Stimulated activated CD4-positive, alpha-beta T cell treated with anti-CD3 and anti-CD28 coated beads, Interleukin-1b, Interleukin-23, amount 100 ng/mL, for 48 hours (primary cell): Measurements from ENCODE around the gene RAVER1.

Experiments
- DNase-seq: peaks from one replicate; pipeline ENCODE4 v3.0.0-alpha.2; 2020

RAVER1 gene

DNA sequence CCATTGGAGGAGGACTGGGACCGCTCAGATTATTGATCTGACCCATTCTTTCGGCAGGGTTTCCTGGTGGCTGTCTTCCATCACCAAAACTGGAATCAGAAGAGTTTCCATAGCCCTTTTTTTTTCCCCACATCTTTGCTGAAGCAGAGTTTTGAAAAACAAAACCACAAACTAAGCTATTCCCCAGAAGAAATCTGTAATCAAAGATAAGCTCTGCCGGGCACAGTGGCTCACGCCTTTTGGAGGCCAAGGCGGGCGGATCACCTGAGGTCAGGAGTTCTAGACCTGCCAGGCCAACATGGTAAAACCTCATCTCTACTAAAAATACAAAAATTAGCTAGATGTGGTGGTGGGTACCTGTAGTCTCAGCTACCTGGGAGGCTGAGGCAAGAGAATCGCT lies 66.6 kb downstream of the RAVER1 start:
- DNase-seq: no peak
